Smooth muscle cell (in vitro differentiated cells): ENCODE data around the gene ZYG11B. TPM values are rescaled to one million over a fixed set of nuclear protein-coding genes. Genes with fewer than 3 reads are reported as not detected.

Experiments
- DNase-seq: peaks from one replicate; lab custom pipeline; 2025; ENCODE audit not compliant: unreplicated experiment; lab: John Stamatoyannopoulos, UW
- H2AFZ ChIP-seq: fragments of 200-600 bp; sonication (generic); 2 replicates; pipeline ENCODE4 v1.6.0; 2016; ENCODE audit warnings: antibody characterized with exemption, low read depth, mild to moderate bottlenecking
- H3F3A ChIP-seq: fragments of 200-600 bp; sonication (generic); 2 replicates; pipeline ENCODE4 v1.6.0; 2017; ENCODE audit warnings: antibody characterized with exemption, low read depth
- H3K27ac ChIP-seq: fragments of 200-600 bp; sonication (generic); 2 replicates; pipeline ENCODE4 v1.5.1; 2016; ENCODE audit warnings: low read depth, mild to moderate bottlenecking
- H3K27me3 ChIP-seq: fragments of 200-600 bp; sonication (generic); 2 replicates; pipeline ENCODE4 v1.6.1; 2016; ENCODE audit warnings: low read depth, mild to moderate bottlenecking
- H3K36me3 ChIP-seq: fragments of 200-600 bp; sonication (generic); 2 replicates; pipeline ENCODE4 v1.5.1; 2016; ENCODE audit warnings: low read depth
- H3K4me1 ChIP-seq: fragments of 200-600 bp; sonication (generic); 2 replicates; pipeline ENCODE4 v1.5.1; 2016; ENCODE audit warnings: low read depth
- H3K4me2 ChIP-seq: fragments of 200-600 bp; sonication (generic); 2 replicates; pipeline ENCODE4 v1.6.0; 2016; ENCODE audit warnings: mild to moderate bottlenecking
- H3K4me3 ChIP-seq: fragments of 200-600 bp; sonication (generic); 2 replicates; pipeline ENCODE4 v1.5.1; 2016; ENCODE audit warnings: mild to moderate bottlenecking
- H3K79me2 ChIP-seq: fragments of 200-600 bp; sonication (generic); 2 replicates; pipeline ENCODE4 v1.6.0; 2016; ENCODE audit warnings: low read depth, mild to moderate bottlenecking
- H3K9ac ChIP-seq: fragments of 200-600 bp; sonication (generic); 2 replicates; pipeline ENCODE4 v1.6.0; 2016; ENCODE audit warnings: low read depth
- H3K9me3 ChIP-seq: fragments of 200-600 bp; sonication (generic); replicated peaks from 2 replicates; pipeline ENCODE4 v1.5.1; 2016; ENCODE audit warnings: low read depth
- H4K20me1 ChIP-seq: fragments of 200-600 bp; sonication (generic); 2 replicates; pipeline ENCODE4 v1.6.0; 2016; ENCODE audit warnings: low read depth
- CTCF ChIP-seq: fragments of 200-600 bp; sonication (generic); IDR thresholded peaks from 2 replicates; pipeline ENCODE4 v1.5.1; 2017; ENCODE audit warnings: borderline replicate concordance, mild to moderate bottlenecking, antibody characterized with exemption; ENCODE audit not compliant: insufficient read depth, poor library complexity, severe bottlenecking
- WGBS: methylation state at CpG from one replicate; pipeline ENCODE4 v1.1.7; 2016; ENCODE audit warnings: low lambda C conversion rate; 5-methylcytosine and 5-hydroxymethylcytosine counted together
- polyA plus RNA-seq: library from polyadenylated mRNA; unstranded; fragments of >200 nt; fragmentation: Nextera tagmentation; extraction: Ambion mirVana; gene quantifications from 2 replicates; pipeline ENCODE4 v1.2.1, GENCODE V29; 2016
- total RNA-seq: library from RNA; depleted of rRNA; stranded (reverse); fragments of >200 nt; gene quantifications from 2 replicates; pipeline ENCODE4 v1.2.3, GENCODE V29; 2014

The ZYG11B gene
- total and polyA plus RNA-seq, 2 experiments from 2014 or later = 8.8 to 36.0 TPM

GRCh38 chr1:52706941-52707926, 19.0 kb upstream of the ZYG11B start:
- Histone ChIP-seq H3K79me2 (no peaks in the 10 kb centered on the region), H3K27ac (no peak overlapping the region), H4K20me1 (no peaks in the 10 kb centered on the region), H3K36me3 (no peaks in the 10 kb centered on the region), H3F3A (no peaks in the 10 kb centered on the region), H3K27me3 (no peaks in the 10 kb centered on the region), H3K9me3 (no peaks in the 10 kb centered on the region), H3K4me2 (no peak overlapping the region), H3K9ac (no peak overlapping the region), H2AFZ (no peak overlapping the region), H3K4me1 (no peaks in the 10 kb centered on the region), H3K4me3 (no peak overlapping the region)
- DNase-seq = no peak
- WGBS = 95% methylated on average over 18 of the region's 18 CpGs
- no peak for TF ChIP-seq CTCF

GRCh38 chr1:52707927-52708655, 18.2 kb upstream of the ZYG11B start:
- Histone ChIP-seq H3K79me2 (no peaks in the 10 kb centered on the region), H3K27ac (no peak overlapping the region)
- no peak for TF ChIP-seq CTCF

GRCh38 chr1:52709016-52709415, 17.2 kb upstream of the ZYG11B start:
- no peak for DNase-seq
- Histone ChIP-seq H3K4me1 (no peaks in the 10 kb centered on the region), H3K9ac (no peak overlapping the region), H4K20me1 (no peaks in the 10 kb centered on the region), H3K27ac (no peak overlapping the region), H3K4me2 (no peak overlapping the region), H3K79me2 (no peaks in the 10 kb centered on the region), H3F3A (no peaks in the 10 kb centered on the region), H3K27me3 (no peaks in the 10 kb centered on the region), H3K9me3 (no peaks in the 10 kb centered on the region), H3K36me3 (no peaks in the 10 kb centered on the region), H2AFZ (no peak overlapping the region), H3K4me3 (no peak overlapping the region)
- no peak for TF ChIP-seq CTCF
- WGBS = 71% methylated on average over 6 of the region's 6 CpGs

More at GRCh38 chr1:52707927-52708655, 18.2 kb upstream of the ZYG11B start:
- Histone ChIP-seq H3K4me3 (no peak overlapping the region), H3K36me3 (no peaks in the 10 kb centered on the region), H3K4me1 (no peaks in the 10 kb centered on the region), H3F3A (no peaks in the 10 kb centered on the region), H2AFZ (no peak overlapping the region), H3K9me3 (no peaks in the 10 kb centered on the region), H3K27me3 (no peaks in the 10 kb centered on the region), H3K9ac (no peak overlapping the region), H4K20me1 (no peaks in the 10 kb centered on the region), H3K4me2 (no peak overlapping the region)
- WGBS = 83% methylated on average over 5 of the region's 5 CpGs
- no peak for DNase-seq
